Subcutaneous adipose tissue (tissue), 4 donors: ENCODE measurements around the gene SUPT20H. TPM values are rescaled to one million over a fixed set of nuclear protein-coding genes. Genes with fewer than 3 reads are reported as not detected.

Experiments used
- CTCF ChIP-seq: fragments of 450-650 bp; IDR thresholded peaks from one replicate; pipeline ENCODE4 v1.5.1; 2016; ENCODE audit warnings: low read depth, mild to moderate bottlenecking, control low read depth, antibody characterized with exemption, moderate library complexity
- total RNA-seq, 4 donors: library from RNA; depleted of rRNA; stranded (reverse); fragments of >200 nt; gene quantifications; one replicate each; pipeline ENCODE4 v1.1.0, GENCODE V29; 2016

SUPT20H gene
- total RNA-seq = 10 to 100 TPM; 41.6 to 47.3 (median 44.2) TPM

GRCh38 chr13:37058910-37059847 lies at the start of gene SUPT20H:
Gene SUPT20H, minus strand, starts transcription at chr13:37059688. Its CDS starts 8,198 bp downstream, at chr13:37051490.
- no peak for TF ChIP-seq CTCF

DNA sequence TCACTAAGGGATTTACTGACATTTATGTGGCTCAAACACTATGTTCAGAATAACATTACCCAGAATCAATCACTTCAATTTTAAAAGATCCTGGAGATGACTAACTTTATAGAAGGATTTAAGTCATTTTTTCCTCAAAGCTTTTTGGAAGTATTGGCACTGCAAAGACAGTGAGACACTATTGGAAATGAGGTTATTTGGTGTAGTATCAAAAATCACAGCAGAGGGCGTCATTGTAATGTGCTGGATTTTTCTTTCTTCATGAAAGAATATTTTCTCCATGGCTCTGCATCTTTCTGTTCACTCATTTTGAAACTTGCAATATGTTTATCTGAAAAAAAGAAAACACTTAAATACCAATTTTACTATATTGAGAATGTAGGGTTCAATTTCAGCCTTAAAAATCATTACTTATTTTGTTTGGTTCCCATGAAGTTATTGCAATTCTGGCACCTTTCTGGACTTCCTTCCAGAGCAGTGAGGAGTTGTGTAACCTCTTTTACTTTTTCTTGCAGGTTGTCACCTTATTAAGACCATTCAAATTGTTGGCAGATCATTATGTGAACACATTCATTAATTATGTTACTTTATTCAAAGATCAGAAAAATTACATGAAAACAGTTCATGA lies 49.7 kb upstream of the SUPT20H start:
- TF ChIP-seq CTCF = no peak

DNA sequence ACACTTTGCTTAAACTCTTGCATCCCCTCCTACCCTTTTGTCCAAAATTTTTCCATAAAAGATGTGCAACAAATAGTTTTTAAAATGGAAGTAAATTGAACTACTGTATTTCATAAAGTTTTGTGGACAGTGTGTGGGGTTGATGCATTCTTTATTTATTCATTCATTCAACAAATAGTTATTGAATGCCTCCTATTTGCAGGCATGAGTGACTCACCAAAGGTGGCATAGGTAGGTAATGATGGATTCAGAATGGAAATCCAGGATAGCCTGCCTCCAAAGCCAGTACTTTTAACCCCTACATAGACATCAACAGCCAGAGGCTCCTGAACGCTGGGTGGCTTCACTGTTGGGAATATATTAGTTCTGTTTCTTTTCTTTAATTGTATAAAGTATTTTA lies 48.4 kb upstream of the SUPT20H start:
- no peak for TF ChIP-seq CTCF

DNA sequence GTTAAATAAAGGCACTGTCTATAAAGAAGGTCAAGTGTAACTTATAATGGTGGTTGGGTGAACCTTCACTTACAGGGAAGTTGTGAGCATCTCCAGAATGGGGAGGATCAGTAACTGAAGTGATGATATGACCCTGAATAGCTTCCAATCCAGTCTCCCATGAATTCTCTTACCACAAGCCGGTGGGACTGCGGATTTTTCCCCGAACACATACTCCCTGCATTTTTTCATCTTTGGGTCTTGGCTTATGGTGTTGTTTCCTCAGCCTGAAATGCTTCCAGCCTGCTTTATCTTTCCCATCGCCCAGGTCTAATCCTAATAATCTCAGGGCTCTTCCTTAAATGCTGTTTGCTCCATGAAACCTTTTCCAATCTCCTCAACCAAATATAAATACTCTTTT lies 48.0 kb upstream of the SUPT20H start:
- TF ChIP-seq CTCF = no peak

DNA sequence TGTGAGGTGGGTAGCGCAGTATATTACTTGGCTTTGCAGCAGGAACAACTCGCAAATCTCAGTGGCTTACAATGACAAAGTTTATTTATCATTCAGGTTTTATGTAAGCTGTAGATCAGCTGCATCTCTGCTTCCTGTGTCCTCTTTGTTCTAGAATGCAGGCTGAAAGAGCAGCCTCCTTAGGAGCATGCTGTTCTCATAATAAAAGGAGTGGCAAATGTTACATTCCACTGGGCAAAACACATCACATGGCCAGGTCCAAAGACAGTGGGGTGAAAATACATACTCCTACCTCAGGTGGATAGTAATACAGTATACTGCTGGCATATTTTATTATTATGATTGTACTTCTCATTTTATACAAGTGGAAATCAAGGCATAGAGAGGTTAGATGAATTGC lies 47.2 kb upstream of the SUPT20H start:
- TF ChIP-seq CTCF = no peak

DNA sequence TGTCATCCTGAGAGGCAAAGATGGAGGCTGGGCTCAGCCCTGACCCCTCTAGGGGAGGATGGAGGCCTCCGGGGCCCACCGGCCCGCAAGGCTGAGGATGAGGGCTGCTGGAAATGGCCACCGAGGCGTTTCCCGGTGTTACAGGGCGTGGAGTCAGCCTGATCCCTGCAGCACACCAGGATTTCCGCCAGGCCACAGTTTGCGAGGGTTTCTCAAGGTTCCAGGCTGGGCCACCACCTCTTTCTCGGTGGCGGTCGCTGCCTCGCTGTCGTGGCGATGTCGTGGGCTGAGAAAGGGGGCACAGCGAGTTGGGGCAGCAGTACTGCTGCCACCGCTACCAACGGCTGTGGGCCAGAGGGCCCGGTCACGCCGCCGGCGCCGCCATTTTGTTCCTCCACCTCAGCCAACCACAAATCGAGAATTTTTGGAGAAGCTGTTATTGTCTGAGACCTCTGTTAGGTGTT lies 45.8 kb upstream of the SUPT20H start, which contains the start of gene CSNK1A1L:
Gene CSNK1A1L, minus strand, starts transcription at position 414 of the 464 bp plus-strand sequence. Its CDS starts 408 bp downstream, at position 6.
- no peak for TF ChIP-seq CTCF

DNA sequence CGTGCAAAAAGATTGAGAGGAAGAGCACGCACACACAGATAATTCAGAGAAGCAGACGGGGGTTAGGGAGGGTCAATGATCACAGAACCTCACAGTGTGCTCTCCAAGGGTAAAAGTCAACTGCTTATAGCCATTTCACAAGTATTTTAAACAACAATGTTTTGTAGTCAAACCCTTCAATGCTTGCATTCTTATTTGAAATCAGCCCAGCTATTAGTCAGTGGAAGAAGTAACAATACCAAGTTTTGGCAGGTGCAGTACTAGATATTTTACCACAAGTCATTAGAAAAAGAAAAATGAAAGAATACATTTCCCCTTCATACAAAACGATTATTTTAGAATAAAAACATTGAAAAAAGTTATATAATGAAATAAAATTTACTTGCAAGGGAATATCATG lies 43.4 kb upstream of the SUPT20H start:
- TF ChIP-seq CTCF = no peak
